ENCODE data around the gene PAX4.
A peak's percentile ranks its signal among the peaks of the same experiment; 100 is the strongest.

Gene PAX4

GRCh38 chr7:127588019-127588696 lies 29.8 kb downstream of the PAX4 start, which contains the start of gene ARF5:
ARF5 (plus strand) TSS chr7:127588411; CDS start chr7:127588499, 88 bp downstream.
- peak; percentile 35; the same call in 1 of the 2 replicates for TF ChIP-seq CREB1 (IDR thresholded peaks at IDR 0.05; ENCODE audit: low read depth)
- no peak for TF ChIP-seq EP300 (IDR thresholded peaks at IDR 0.05; ENCODE audit: borderline replicate concordance)
- TF ChIP-seq EGR1 (IDR thresholded peaks at IDR 0.05): peak; percentile 84
- 0 out of 2 replicates have a peak, but pooled peaks have one; percentile 8 for TF ChIP-seq ZBTB7A (IDR thresholded peaks at IDR 0.05; ENCODE audit: low read depth)
- no peak for TF ChIP-seq NFIC (IDR thresholded peaks at IDR 0.05)

- TF ChIP-seq MAX (IDR thresholded peaks at IDR 0.05) (no peak), RAD21 (IDR thresholded peaks at IDR 0.05; ENCODE audit: low read depth) (no peak), REST (IDR thresholded peaks at IDR 0.05; ENCODE audit: low read depth) (no peak), USF1 (IDR thresholded peaks at IDR 0.05) (no peak), TAF1 (IDR thresholded peaks at IDR 0.05; ENCODE audit: low read depth) (no peak), CEBPB (IDR thresholded peaks at IDR 0.05) (no peak), ZBTB7A (IDR thresholded peaks at IDR 0.05; ENCODE audit: low read depth) (no peak), TEAD4 (IDR thresholded peaks at IDR 0.05) (no peak), EP300 (IDR thresholded peaks at IDR 0.05; ENCODE audit: borderline replicate concordance) (no peak)
Measured at GRCh38 chr7:127587663-127588018, 30.3 kb downstream of the PAX4 start.

- TF ChIP-seq FOXM1 (IDR thresholded peaks at IDR 0.05; ENCODE audit: borderline replicate concordance, low read depth): no peak
- no peak for TF ChIP-seq REST (IDR thresholded peaks at IDR 0.05; ENCODE audit: low read depth)
- TF ChIP-seq EP300 (IDR thresholded peaks at IDR 0.05; ENCODE audit: borderline replicate concordance): no peak
- no peak for TF ChIP-seq ZBTB7A (IDR thresholded peaks at IDR 0.05; ENCODE audit: low read depth)
- TF ChIP-seq MAX (IDR thresholded peaks at IDR 0.05): no peak
- no peak for TF ChIP-seq TCF12 (IDR thresholded peaks at IDR 0.05; ENCODE audit: low read depth)
- no peak for TF ChIP-seq YY1 (IDR thresholded peaks at IDR 0.05; ENCODE audit: low read depth)
- TF ChIP-seq CEBPB (IDR thresholded peaks at IDR 0.05): no peak
- no peak for TF ChIP-seq RAD21 (IDR thresholded peaks at IDR 0.05; ENCODE audit: low read depth)
- no peak for TF ChIP-seq TEAD4 (IDR thresholded peaks at IDR 0.05)
- TF ChIP-seq TAF1 (IDR thresholded peaks at IDR 0.05; ENCODE audit: low read depth): no peak
- TF ChIP-seq USF1 (IDR thresholded peaks at IDR 0.05): no peak
- no peak for TF ChIP-seq EGR1 (IDR thresholded peaks at IDR 0.05)
- TF ChIP-seq CREB1 (IDR thresholded peaks at IDR 0.05; ENCODE audit: low read depth): no peak
- TF ChIP-seq NFIC (IDR thresholded peaks at IDR 0.05): no peak
Measured at GRCh38 chr7:127586346-127586745, 31.6 kb downstream of the PAX4 start.

GRCh38 chr7:127585044-127585953 lies 32.6 kb downstream of the PAX4 start, which contains the start of gene GCC1:
GCC1 (minus strand) TSS chr7:127585596; CDS start chr7:127585182, 414 bp downstream.
- TF ChIP-seq NFIC (IDR thresholded peaks at IDR 0.05) (no peak; the same call in 1 of the 2 replicates), USF1 (IDR thresholded peaks at IDR 0.05) (no peak), MAX (IDR thresholded peaks at IDR 0.05) (peak; percentile 91), TCF12 (IDR thresholded peaks at IDR 0.05; ENCODE audit: low read depth) (0 out of 2 replicates have a peak, but pooled peaks have one; percentile 52), EGR1 (IDR thresholded peaks at IDR 0.05) (no peak), CREB1 (IDR thresholded peaks at IDR 0.05; ENCODE audit: low read depth) (peak; percentile 90), CEBPB (IDR thresholded peaks at IDR 0.05) (no peak), EP300 (IDR thresholded peaks at IDR 0.05; ENCODE audit: borderline replicate concordance) (no peak), REST (IDR thresholded peaks at IDR 0.05; ENCODE audit: low read depth) (0 out of 2 replicates have a peak, but pooled peaks have one; percentile 8), YY1 (IDR thresholded peaks at IDR 0.05; ENCODE audit: low read depth) (0 out of 2 replicates have a peak, but pooled peaks have one; percentile 28), TAF1 (IDR thresholded peaks at IDR 0.05; ENCODE audit: low read depth) (peak; percentile 82), FOXM1 (IDR thresholded peaks at IDR 0.05; ENCODE audit: borderline replicate concordance, low read depth) (no peak), TEAD4 (IDR thresholded peaks at IDR 0.05) (no peak)
